Activated CD4-positive, CD25-positive, alpha-beta regulatory T cell (primary cell): ENCODE measurements around the gene ZSWIM4.
"Not testable (repeated sequence)": the region's sequence is repeated elsewhere in the genome, so short reads cannot be mapped to it uniquely, and the experiment has no call there.

Experiments
- DNase-seq, 4 experiments: peaks; one replicate each; lab custom pipeline; 2025; lab: John Stamatoyannopoulos, UW

The ZSWIM4 gene

GRCh38 chr19:13849991-13850909 is 55.0 kb downstream of the ZSWIM4 start:
- peak; percentile 28 to 62 (median 34) for DNase-seq

GRCh38 chr19:13850910-13851733 is 55.9 kb downstream of the ZSWIM4 start:
- peak; percentile 25 to 53 (median 46) for DNase-seq

GRCh38 chr19:13851734-13852114 is 56.5 kb downstream of the ZSWIM4 start:
- not testable (repeated sequence) for DNase-seq

GRCh38 chr19:13852171-13852707 is 57.0 kb downstream of the ZSWIM4 start:
- DNase-seq = not testable (repeated sequence)

GRCh38 chr19:13856497-13856896 is 61.3 kb downstream of the ZSWIM4 start:
- no peak for DNase-seq

GRCh38 chr19:13859361-13859880 is 64.2 kb downstream of the ZSWIM4 start:
- no peak for DNase-seq

- DNase-seq = no peak
Measured at GRCh38 chr19:13860679-13861391, 65.6 kb downstream of the ZSWIM4 start.

- DNase-seq = no peak
Measured at GRCh38 chr19:13861392-13861713, 66.1 kb downstream of the ZSWIM4 start.

- peak; percentile 78 to 85 (median 81) for DNase-seq
Measured at GRCh38 chr19:13861714-13862531, 66.7 kb downstream of the ZSWIM4 start.

- no peak for DNase-seq
Measured at GRCh38 chr19:13864046-13864666, 68.9 kb downstream of the ZSWIM4 start.

GRCh38 chr19:13864667-13865570 is 69.7 kb downstream of the ZSWIM4 start:
- DNase-seq = no peak

GRCh38 chr19:13865571-13866462 is 70.6 kb downstream of the ZSWIM4 start:
- no peak for DNase-seq

- no peak for DNase-seq
Measured at GRCh38 chr19:13866463-13867046, 71.3 kb downstream of the ZSWIM4 start.

- DNase-seq = no peak
Measured at GRCh38 chr19:13868663-13869062, 73.4 kb downstream of the ZSWIM4 start.

- DNase-seq = no peak
Measured at GRCh38 chr19:13869281-13869680, 74.0 kb downstream of the ZSWIM4 start.

GRCh38 chr19:13870873-13871272 is 75.6 kb downstream of the ZSWIM4 start:
- no peak for DNase-seq

- DNase-seq = no peak
Measured at GRCh38 chr19:13872339-13872694, 77.1 kb downstream of the ZSWIM4 start.
